Lung (tissue), 12 donors: ENCODE measurements around the gene DPY19L3. TPM values are rescaled to one million over a fixed set of nuclear protein-coding genes. Genes with fewer than 3 reads are reported as not detected.

ENCODE experiments used
- ATAC-seq: fragments of 200-7000 bp; cut with Tn5 transposase; one replicate; pipeline ENCODE4 v1.9.1; 2020; ENCODE audit warnings: moderate number of reproducible peaks; ENCODE audit not compliant: insufficient read depth, low FRiP score
- DNase-seq, 3 donors: peaks; one replicate each; pipeline ENCODE4 v3.0.0-alpha.2; 2013 to 2017
- H3K27ac ChIP-seq, 2 donors: one replicate each; pipeline ENCODE4 v1.5.1; 2013; ENCODE audit warnings: mild to moderate bottlenecking in 2 of 2, moderate library complexity in 2 of 2, control low read depth in 1 of 2, inconsistent platforms in 1 of 2, low read depth in 1 of 2, low read length in 1 of 2
- H3K27me3 ChIP-seq, 3 donors: one replicate each; pipeline ENCODE4 v1.5.1; 2013; ENCODE audit warnings: low read length in 2 of 3; ENCODE audit not compliant: control insufficient read depth in 3 of 3, insufficient read depth in 3 of 3
- H3K36me3 ChIP-seq, 4 donors: one replicate each; pipeline ENCODE4 v1.5.1; 2013; ENCODE audit warnings: low read length in 4 of 4, mild to moderate bottlenecking in 1 of 4, moderate library complexity in 1 of 4; ENCODE audit not compliant: control insufficient read depth in 4 of 4, insufficient read depth in 4 of 4
- H3K4me1 ChIP-seq, 5 donors: one replicate each; pipeline ENCODE4 v1.5.1; 2013; ENCODE audit warnings: low read length in 5 of 5, mild to moderate bottlenecking in 2 of 5, moderate library complexity in 1 of 5; ENCODE audit not compliant: control insufficient read depth in 5 of 5, insufficient read depth in 5 of 5
- H3K4me3 ChIP-seq: one replicate; pipeline ENCODE4 v1.5.1; 2013; ENCODE audit warnings: mild to moderate bottlenecking, control low read depth, moderate library complexity
- H3K9ac ChIP-seq, 2 donors: one replicate each; pipeline ENCODE4 v1.5.1; 2013; ENCODE audit warnings: low read length in 2 of 2, control low read depth in 1 of 2; ENCODE audit not compliant: insufficient read depth in 1 of 2
- H3K9me3 ChIP-seq, 4 donors: one replicate each; pipeline ENCODE4 v1.5.1; 2013; ENCODE audit warnings: low read length in 3 of 4, mild to moderate bottlenecking in 1 of 4, moderate library complexity in 1 of 4; ENCODE audit not compliant: control insufficient read depth in 4 of 4, insufficient read depth in 3 of 4
- WGBS, 2 donors: extraction: QIAGEN DNeasy Blood & Tissue Kit; methylation state at CpG; one replicate each; pipeline ENCODE4 v1.1.7; 2013; 5-methylcytosine and 5-hydroxymethylcytosine counted together
- polyA plus RNA-seq, 2 donors: library from polyadenylated mRNA; stranded (reverse); fragments of 200-250 nt; gene quantifications; one replicate each; pipeline ENCODE4 v1.2.1, GENCODE V29; 2013
- total RNA-seq, 2 donors: library from RNA; depleted of rRNA in 1 of 2; stranded (reverse); fragments of >200 nt in 1 of 2; gene quantifications; one replicate each; pipeline ENCODE4 v1.2.1, GENCODE V29; 2014 to 2021
- TF ChIP-seq, protein P1 (sequence below): IDR thresholded peaks from 2 replicates; pipeline ENCODE4 v1.5.1; 2012; ENCODE audit warnings: mild to moderate bottlenecking; ENCODE audit errors: control extremely low read depth, extremely low read depth
- donor health status: control.
- donor health status: control.
- donor health status: Bipolar disorder and iron deficiency.
- donor health status: healthy.
- donor health status: DM: yes; HTN: yes; CAD: no.

DPY19L3 gene
- total and polyA plus RNA-seq, 4 donors = 9.1 to 49.3 (median 27.3) TPM

DNA sequence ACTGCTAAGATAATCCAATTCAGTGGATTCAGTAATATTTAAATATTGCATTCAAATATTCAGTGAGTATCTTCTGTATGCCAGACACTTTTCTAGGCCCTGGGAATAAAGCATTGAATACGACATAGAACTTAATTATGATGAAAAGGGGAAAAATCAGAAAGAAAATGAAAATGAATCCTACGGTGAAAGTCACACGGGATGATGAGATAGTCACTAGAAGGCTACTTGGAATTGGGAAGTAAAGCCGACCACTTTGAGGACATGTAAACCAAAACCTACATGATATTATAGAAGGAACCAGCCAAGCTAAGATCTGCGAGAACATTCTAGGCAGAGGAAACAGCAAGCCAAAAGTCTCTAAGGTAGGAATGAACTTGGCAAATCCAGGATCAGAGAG lies 10.1 kb downstream of the DPY19L3 start:
- no peak for ATAC-seq
- WGBS, 2 donors = 97 to 99% methylated on average over 5 of the region's 5 CpGs
- TF ChIP-seq, protein P1, sequence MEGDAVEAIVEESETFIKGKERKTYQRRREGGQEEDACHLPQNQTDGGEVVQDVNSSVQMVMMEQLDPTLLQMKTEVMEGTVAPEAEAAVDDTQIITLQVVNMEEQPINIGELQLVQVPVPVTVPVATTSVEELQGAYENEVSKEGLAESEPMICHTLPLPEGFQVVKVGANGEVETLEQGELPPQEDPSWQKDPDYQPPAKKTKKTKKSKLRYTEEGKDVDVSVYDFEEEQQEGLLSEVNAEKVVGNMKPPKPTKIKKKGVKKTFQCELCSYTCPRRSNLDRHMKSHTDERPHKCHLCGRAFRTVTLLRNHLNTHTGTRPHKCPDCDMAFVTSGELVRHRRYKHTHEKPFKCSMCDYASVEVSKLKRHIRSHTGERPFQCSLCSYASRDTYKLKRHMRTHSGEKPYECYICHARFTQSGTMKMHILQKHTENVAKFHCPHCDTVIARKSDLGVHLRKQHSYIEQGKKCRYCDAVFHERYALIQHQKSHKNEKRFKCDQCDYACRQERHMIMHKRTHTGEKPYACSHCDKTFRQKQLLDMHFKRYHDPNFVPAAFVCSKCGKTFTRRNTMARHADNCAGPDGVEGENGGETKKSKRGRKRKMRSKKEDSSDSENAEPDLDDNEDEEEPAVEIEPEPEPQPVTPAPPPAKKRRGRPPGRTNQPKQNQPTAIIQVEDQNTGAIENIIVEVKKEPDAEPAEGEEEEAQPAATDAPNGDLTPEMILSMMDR = no peak

DNA sequence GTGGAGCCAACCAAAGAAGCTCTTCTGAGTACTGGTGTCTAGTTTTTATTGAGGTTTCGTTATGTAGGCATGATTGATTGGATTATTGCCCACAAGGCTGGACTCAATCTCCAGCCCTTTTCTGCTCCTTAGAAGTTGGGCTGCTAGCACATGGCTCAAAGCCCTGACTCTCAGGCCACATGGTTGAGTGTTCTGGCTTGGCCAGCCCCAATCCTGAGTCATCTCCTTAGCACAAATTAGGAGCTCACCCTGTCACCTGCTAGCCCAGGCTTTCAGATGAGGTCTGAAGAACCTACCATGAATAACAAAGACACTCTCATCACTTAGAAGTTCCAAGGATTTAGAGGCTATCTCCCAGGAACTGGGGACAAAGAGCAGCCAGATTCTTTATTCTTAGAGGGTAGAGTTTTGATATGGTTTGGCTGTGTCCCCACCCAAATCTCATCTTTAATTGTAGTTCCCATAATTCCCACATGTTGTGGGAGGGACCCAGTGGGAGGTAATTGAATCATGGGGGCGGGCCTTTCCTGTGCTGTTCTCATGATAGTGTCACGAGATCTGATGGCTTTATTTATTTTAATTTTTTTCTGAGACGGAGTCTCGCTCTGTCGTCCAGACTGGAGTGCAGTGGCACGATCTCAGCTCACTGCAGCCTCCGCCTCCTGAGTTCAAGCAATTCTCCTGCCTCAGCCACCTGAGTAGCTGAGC lies 11.3 kb downstream of the DPY19L3 start:
- Histone ChIP-seq H3K4me1 (peaks cover 0 to 4% (median 0%) of the 10 kb centered on the region in 5 donors), H3K4me3 (no peak overlapping the region), H3K36me3 (peaks cover under 1 to 23% (median 19%) of the 10 kb centered on the region in 4 donors), H3K27ac (no peak overlapping the region), H3K27me3 (no peaks in the 10 kb centered on the region), H3K9me3 (no peaks in the 10 kb centered on the region), H3K9ac (no peak overlapping the region)
- DNase-seq (no peak), ATAC-seq (no peak)
- TF ChIP-seq, protein P1 = no peak
- WGBS, 2 donors = 92 to 98% methylated on average over 8 of the region's 8 CpGs

More for the DNA sequence above, 10.1 kb downstream of the DPY19L3 start:
- Histone ChIP-seq H3K9ac (no peak overlapping the region), H3K27me3 (no peaks in the 10 kb centered on the region), H3K4me1 (peaks cover 0 to 2% (median 0%) of the 10 kb centered on the region in 5 donors), H3K27ac (no peak overlapping the region), H3K9me3 (no peaks in the 10 kb centered on the region), H3K36me3 (peaks cover 3 to 26% (median 22%) of the 10 kb centered on the region in 4 donors), H3K4me3 (no peak overlapping the region)
- no peak for DNase-seq

DNA sequence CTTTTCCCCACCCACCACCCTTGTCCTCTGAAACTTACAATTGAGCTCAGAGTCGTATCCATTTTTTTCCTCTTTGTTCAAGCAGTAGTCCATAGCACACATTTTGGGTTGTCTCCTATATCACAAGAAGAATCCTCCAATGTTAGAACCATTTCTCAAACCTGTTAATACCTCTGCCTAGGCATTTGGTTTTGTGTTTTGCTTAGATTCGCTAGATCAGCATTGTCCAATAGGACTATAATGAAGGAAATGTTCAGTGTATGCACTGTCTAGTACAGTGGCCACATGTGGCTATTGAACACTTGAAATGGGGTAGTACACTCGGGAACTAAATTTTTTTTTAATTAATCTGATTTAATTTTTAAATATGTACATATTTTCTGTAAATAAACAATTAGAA lies 12.6 kb downstream of the DPY19L3 start:
- H3K27me3 ChIP-seq = no peaks in the 10 kb centered on the region
- peaks cover 0 to 4% (median 0%) of the 10 kb centered on the region in 5 donors for H3K4me1 ChIP-seq
- no peak overlapping the region for H3K4me3 ChIP-seq
- WGBS, 2 donors = 93% methylated on average over 3 of the region's 3 CpGs
- no peak overlapping the region for H3K27ac ChIP-seq
- TF ChIP-seq, protein P1 = no peak
- peaks cover 5 to 22% (median 18%) of the 10 kb centered on the region in 4 donors for H3K36me3 ChIP-seq
- DNase-seq (no peak), ATAC-seq (no peak)
- no peak overlapping the region for H3K9ac ChIP-seq
- no peaks in the 10 kb centered on the region for H3K9me3 ChIP-seq
